Right atrium auricular region (tissue), 2 donors: ENCODE data around the gene TBX19. TPM values are rescaled to one million over a fixed set of nuclear protein-coding genes. Genes with fewer than 3 reads are reported as not detected.

Source experiments
- DNase-seq: peaks from one replicate; pipeline ENCODE4 v3.0.0-alpha.2; 2019; ENCODE audit warnings: low spot score
- H3K27ac ChIP-seq, 2 donors: fragments of 200-600 bp; sonication (generic); 1 replicate in 1 of 2; 2 replicates in 1 of 2; pipeline ENCODE4 v1.5.1; 2016 to 2019
- H3K27me3 ChIP-seq, 2 donors: fragments of 200-600 bp; sonication (generic); one replicate each; pipeline versions ENCODE4 v1.5.1 to v1.6.0; 2017 to 2019
- H3K36me3 ChIP-seq: fragments of 200-600 bp; sonication (generic); one replicate; pipeline ENCODE4 v1.5.1; 2016
- H3K4me1 ChIP-seq, 2 donors: fragments of 200-600 bp; sonication (generic); one replicate each; pipeline versions ENCODE4 v1.5.1 to v1.6.0; 2017 to 2019
- H3K4me3 ChIP-seq, 2 donors: fragments of 200-600 bp; sonication (generic); 1 replicate in 1 of 2; 2 replicates in 1 of 2; pipeline ENCODE4 v1.5.1; 2017 to 2019; ENCODE audit warnings: mild to moderate bottlenecking in 1 of 2, moderate library complexity in 1 of 2
- H3K9me3 ChIP-seq, 2 donors: fragments of 200-600 bp; sonication (generic); one replicate each; pipeline ENCODE4 v1.5.1; 2019
- total RNA-seq, 2 donors: library from RNA; depleted of rRNA; stranded (reverse); fragments of >200 nt; gene quantifications; one replicate each; pipeline ENCODE4 v1.1.0, GENCODE V29; 2016
- TF ChIP-seq, protein P1 (sequence below), 2 donors: fragments of 200-600 bp; sonication (generic); IDR thresholded peaks; one replicate each; pipeline ENCODE4 v1.5.1; 2019; ENCODE audit warnings: antibody characterized with exemption in 2 of 2

The TBX19 gene
- total RNA-seq, 2 donors from 2014 or later: 0.30 to 0.63 TPM

- Histone ChIP-seq H3K27me3 (no peaks in the 10 kb centered on the region), H3K9me3 (no peaks in the 10 kb centered on the region), H3K4me1 (no peaks in the 10 kb centered on the region), H3K36me3 (no peaks in the 10 kb centered on the region), H3K27ac (no peak overlapping the region), H3K4me3 (no peak overlapping the region)
- no peak for DNase-seq
- TF ChIP-seq, protein P1, sequence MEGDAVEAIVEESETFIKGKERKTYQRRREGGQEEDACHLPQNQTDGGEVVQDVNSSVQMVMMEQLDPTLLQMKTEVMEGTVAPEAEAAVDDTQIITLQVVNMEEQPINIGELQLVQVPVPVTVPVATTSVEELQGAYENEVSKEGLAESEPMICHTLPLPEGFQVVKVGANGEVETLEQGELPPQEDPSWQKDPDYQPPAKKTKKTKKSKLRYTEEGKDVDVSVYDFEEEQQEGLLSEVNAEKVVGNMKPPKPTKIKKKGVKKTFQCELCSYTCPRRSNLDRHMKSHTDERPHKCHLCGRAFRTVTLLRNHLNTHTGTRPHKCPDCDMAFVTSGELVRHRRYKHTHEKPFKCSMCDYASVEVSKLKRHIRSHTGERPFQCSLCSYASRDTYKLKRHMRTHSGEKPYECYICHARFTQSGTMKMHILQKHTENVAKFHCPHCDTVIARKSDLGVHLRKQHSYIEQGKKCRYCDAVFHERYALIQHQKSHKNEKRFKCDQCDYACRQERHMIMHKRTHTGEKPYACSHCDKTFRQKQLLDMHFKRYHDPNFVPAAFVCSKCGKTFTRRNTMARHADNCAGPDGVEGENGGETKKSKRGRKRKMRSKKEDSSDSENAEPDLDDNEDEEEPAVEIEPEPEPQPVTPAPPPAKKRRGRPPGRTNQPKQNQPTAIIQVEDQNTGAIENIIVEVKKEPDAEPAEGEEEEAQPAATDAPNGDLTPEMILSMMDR (IDR thresholded peaks at IDR 0.05): no peak
These were observed 15.1 kb upstream of the TBX19 start for GRCh38 chr1:168265596-168265995.

- no peak for DNase-seq
- Histone ChIP-seq H3K27me3 (no peaks in the 10 kb centered on the region), H3K27ac (no peak overlapping the region), H3K9me3 (no peaks in the 10 kb centered on the region), H3K36me3 (no peaks in the 10 kb centered on the region), H3K4me1 (no peaks in the 10 kb centered on the region), H3K4me3 (no peak overlapping the region)
- TF ChIP-seq, protein P1 (IDR thresholded peaks at IDR 0.05): no peak
These were observed 14.0 kb upstream of the TBX19 start for GRCh38 chr1:168266644-168267186.

- TF ChIP-seq, protein P1 (IDR thresholded peaks at IDR 0.05): no peak
- Histone ChIP-seq H3K27me3 (no peaks in the 10 kb centered on the region), H3K9me3 (peaks cover 0 to under 1% of the 10 kb centered on the region in 2 donors), H3K4me1 (no peaks in the 10 kb centered on the region), H3K4me3 (no peak overlapping the region), H3K27ac (no peak overlapping the region), H3K36me3 (no peaks in the 10 kb centered on the region)
- no peak for DNase-seq
These were observed 9.0 kb upstream of the TBX19 start for GRCh38 chr1:168271636-168272035.

DNA sequence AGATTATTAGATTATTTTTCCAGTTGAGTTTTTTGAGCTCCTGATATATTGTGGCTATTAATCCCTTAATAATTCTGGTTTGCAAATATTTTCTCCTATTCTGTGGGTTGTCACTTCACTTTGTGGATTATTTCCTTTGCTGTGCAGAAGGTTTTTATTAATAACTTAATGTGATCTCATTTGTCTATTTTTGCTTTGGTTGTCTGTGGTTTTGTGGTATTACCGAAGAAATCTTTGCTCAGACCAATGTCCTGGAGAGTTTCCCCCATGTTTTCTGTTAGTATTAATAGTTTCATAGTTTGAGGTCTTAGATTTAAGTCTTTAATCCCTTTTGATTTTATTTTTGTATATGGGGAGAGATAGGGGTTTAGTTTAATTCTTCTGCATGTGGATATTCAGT is 7.1 kb upstream of the TBX19 start:
- TF ChIP-seq, protein P1 (IDR thresholded peaks at IDR 0.05): no peak
- H3K4me1 ChIP-seq: no peaks in the 10 kb centered on the region
- DNase-seq: no peak

DNA sequence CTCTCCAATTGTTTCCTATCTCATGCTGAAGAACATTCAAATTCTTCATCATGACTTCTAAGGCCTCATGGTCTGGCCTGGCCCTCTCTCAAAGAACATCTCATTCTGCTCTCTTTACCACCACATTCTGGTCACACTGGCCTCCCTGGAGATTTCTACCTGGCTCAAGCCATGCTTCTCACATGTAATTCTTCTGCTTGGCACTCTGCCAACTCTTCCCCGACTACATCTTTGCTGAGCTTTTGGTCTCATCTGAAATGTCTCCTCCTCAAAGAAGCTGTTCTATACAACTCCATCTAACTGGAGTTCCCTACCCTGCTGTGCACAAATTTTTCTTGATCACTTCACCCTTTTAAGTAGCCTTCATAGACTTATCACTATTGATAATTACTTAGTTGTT is 1.4 kb upstream of the TBX19 start:
- TF ChIP-seq, protein P1 (IDR thresholded peaks at IDR 0.05): no peak
- no peak for DNase-seq
- no peaks in the 10 kb centered on the region for H3K36me3 ChIP-seq
- H3K27ac ChIP-seq: no peak overlapping the region
- H3K4me3 ChIP-seq: no peak overlapping the region
- peaks cover 0 to 8% of the 10 kb centered on the region in 2 donors for H3K9me3 ChIP-seq
- no peaks in the 10 kb centered on the region for H3K27me3 ChIP-seq
- H3K4me1 ChIP-seq: no peaks in the 10 kb centered on the region

More for the DNA sequence above, 7.1 kb upstream of the TBX19 start:
- Histone ChIP-seq H3K36me3 (no peaks in the 10 kb centered on the region), H3K9me3 (peaks cover 0 to 8% of the 10 kb centered on the region in 2 donors), H3K4me3 (no peak overlapping the region), H3K27ac (no peak overlapping the region), H3K27me3 (no peaks in the 10 kb centered on the region)
